ENCODE results near the gene HAX1.
"Not testable (repeated sequence)": the region's sequence is repeated elsewhere in the genome, so short reads cannot be mapped to it uniquely, and the experiment has no call there.

The HAX1 gene

DNA sequence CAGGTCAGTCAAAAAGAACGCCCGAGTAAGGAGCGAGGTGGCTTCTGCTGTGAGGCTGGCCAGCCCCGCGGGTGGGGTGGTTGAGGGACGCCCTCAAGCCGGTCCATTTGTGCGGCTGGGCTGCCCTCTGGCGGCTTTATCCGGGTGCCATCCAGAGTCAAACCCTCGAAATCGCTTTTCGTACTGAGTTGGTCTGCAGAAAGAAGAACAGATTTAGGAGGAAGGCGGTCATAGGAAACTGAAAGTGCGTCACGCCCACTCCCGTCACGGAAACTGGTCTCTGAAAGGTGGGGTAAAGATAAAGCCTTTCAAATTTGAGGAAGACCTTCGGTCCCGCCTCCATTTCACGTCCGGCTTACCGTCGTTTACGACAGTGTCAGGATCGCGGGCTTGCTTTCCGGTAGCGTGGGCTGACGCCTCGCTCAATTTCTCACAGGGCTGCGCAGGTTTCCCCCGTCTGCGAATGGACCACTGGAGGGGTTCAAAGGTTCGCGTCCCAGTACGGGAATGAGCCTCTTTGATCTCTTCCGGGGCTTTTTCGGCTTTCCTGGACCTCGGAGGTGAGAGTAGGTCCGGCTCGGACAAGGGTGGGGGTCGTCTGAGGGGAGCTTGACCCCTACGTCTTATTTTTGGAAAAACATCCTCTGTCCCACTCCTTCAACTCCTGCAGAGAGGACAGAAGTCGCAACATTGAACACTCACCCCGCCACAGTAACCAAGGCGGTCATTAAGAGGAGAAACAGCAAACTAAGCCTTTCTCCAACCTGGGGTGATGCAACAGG is at the start of gene HAX1:
Gene HAX1, plus strand, starts transcription at position 413 of the 782 bp plus-strand sequence. Its CDS starts 95 bp downstream, at position 508.
- peak; percentile 98 for DNase-seq (ENCODE audit: low read depth)

- DNase-seq (ENCODE audit: low read depth) = no peak
Measured at GRCh38 chr1:154222918-154223317, 49.5 kb upstream of the HAX1 start.

DNA sequence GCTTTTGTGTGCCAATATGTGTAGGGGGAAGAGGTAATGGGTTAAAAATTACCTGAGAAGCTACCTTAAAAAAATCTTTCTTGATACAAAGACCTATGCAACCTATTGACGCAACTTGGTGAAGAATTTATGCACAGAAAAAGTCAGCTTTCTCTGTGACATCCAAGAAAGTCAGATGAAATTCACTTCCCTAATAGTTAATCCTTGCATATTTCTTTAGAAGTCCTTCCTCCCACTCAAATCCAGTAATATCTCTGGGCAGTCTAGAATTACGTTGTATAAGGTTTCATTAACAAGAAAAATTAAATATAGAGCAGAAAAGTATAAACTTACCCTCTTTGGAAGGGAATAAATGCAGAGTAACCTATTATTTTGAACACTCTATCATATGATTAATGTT is 48.8 kb upstream of the HAX1 start:
- DNase-seq (ENCODE audit: low read depth) = no peak

GRCh38 chr1:154225370-154225769 is 47.1 kb upstream of the HAX1 start:
- DNase-seq (ENCODE audit: low read depth) = no peak

GRCh38 chr1:154231112-154231511 is 41.3 kb upstream of the HAX1 start:
- not testable (repeated sequence) for DNase-seq (ENCODE audit: low read depth)

DNA sequence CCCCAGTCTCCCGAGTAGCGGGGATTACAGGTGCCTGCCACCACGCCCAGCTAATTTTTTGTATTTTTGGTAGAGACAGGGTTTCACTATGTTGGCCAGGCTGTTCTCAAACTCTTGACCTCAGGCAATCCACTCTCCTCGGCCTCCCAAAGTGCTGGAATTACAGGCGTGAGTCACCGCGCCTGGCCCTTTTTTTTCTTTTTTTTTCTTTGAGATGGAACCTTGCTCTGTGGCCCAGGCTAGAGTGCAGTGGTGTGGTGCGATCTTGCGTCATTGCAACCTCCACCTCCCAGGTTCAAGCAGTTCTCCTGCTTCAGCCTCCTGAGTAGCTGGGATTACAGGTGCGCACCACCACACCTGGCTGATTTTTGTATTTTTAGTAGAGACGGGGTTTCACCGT is 39.3 kb upstream of the HAX1 start:
- not testable (repeated sequence) for DNase-seq (ENCODE audit: low read depth)

GRCh38 chr1:154236855-154237254 is 35.6 kb upstream of the HAX1 start:
- no peak for DNase-seq (ENCODE audit: low read depth)

GRCh38 chr1:154237435-154237834 is 35.0 kb upstream of the HAX1 start:
- no peak for DNase-seq (ENCODE audit: low read depth)

DNA sequence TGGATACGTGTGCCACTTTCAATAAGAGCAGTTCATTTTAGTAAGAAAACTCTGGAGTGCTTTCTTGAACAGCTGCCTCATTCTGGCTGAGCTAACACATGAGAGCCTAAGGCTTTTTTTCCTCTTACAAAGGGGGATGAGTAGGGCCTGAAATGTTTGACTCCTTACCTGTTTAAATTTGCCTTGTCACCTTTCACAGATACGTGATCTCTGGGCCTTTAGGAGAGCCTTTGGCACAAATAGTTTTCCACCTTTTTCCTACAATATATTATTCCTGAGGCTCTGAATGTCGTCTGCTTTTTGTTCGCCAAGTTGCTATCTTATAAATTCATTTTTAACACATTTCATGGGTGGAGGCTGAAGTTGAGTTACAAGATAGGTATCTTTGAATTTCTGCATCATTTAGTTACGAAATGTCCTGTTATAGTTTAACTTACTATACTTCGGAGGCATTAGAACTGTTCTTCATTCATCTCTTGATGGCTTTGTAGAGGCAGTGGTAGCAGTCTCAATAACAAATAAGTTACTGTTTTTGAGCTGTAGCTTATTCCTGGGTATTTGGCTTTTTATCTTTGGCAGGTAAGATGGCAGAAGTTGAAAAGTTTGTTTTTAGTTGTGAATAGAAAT is 34.4 kb upstream of the HAX1 start:
- DNase-seq (ENCODE audit: low read depth) = no peak

GRCh38 chr1:154239491-154239890 is 32.9 kb upstream of the HAX1 start:
- no peak for DNase-seq (ENCODE audit: low read depth)

GRCh38 chr1:154240294-154240833 is 32.1 kb upstream of the HAX1 start:
- DNase-seq (ENCODE audit: low read depth) = no peak

DNA sequence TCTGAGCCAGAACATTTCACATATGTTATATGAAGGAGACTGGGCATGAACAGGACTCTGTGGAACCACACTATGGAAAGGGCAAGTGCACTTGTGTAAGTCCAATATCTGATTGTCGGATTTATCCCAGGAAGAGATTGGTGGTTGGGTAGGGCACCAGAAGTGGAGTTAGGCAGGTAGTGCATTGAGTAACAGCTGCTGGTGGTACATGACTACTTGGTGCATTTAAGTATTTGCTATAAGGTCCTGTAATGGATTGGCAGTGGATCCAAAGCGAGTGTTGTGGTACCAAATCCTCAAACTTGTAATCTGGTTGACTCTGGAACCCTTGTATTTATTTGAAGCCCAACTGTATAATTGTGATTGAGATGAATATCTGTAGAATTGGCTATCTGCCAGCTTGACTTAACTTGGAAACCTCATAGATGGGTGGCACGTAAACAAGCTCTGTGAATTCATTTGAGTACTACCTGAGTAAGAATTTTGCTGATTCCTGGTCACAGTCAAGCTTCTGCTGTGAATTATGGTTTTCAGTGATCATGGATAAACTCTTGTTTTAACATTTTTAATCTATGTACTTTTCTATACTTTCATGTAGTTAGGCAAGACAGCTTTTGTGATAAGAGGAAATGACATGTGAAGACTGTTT is 30.6 kb upstream of the HAX1 start:
- no peak for DNase-seq (ENCODE audit: low read depth)

DNA sequence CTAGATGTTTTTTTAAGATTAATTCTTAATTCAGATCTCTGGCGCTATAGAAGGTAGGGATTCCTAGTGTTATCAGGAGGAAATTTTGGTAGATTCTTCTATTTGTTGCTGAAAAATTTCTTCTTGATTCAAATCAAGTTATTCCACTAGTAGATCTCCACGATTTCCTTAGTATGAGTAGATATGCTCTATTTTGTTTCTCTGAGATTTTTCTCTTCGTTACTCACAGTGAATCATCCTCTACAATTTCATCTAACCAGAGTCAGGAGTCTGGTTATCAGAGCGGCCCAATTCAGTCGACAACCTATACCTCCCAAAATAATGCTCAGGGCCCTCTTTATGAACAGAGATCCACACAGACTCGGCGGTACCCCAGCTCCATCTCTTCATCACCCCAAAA is 18.8 kb upstream of the HAX1 start:
- DNase-seq (ENCODE audit: low read depth) = no peak

- DNase-seq (ENCODE audit: low read depth) = no peak
Measured at GRCh38 chr1:154256686-154257085, 15.7 kb upstream of the HAX1 start.

GRCh38 chr1:154258784-154259183 is 13.6 kb upstream of the HAX1 start:
- DNase-seq (ENCODE audit: low read depth) = no peak

DNA sequence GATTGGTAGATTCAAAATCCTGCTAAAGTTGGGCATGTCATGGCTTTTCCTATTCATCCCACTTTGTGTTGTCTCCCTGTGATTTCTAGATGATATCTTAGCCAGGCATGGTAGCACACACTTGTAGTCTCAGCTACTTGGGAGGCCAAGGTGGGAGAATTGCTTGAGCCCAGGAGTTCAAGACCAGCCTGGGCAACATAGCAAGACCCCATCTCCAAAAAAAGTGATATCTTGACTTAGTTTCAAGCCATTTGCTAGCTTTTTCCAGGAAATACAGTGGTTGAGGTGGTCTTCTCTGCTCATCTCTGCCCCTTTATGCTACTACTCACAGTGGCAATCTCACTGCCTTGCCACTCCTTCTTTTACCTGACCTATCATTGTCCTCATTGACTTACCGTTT is 12.3 kb upstream of the HAX1 start:
- no peak for DNase-seq (ENCODE audit: low read depth)

- DNase-seq (ENCODE audit: low read depth) = no peak
Measured at GRCh38 chr1:154263465-154264332, 8.7 kb upstream of the HAX1 start.

- DNase-seq (ENCODE audit: low read depth) = no peak
Measured at GRCh38 chr1:154264454-154264853, 8.0 kb upstream of the HAX1 start.

DNA sequence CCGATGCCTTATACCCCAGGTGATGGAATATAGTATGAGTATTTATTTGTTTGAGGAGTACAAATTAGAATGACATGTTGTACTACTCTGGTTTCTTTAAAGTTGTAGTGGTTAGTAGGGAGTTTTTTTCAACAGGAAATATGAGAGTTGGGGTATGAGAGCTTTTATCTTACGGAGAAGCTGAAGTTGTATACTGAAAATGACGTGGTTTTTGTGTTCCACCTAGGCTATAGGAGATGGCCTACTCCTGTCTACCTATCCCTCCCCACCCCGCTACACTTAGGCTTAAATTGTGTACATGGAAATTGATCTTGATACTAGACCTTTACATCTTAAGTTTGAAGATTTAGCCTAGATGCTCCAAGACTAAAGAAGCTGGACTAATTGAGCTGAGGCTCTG is 6.8 kb upstream of the HAX1 start:
- DNase-seq (ENCODE audit: low read depth) = no peak

DNA sequence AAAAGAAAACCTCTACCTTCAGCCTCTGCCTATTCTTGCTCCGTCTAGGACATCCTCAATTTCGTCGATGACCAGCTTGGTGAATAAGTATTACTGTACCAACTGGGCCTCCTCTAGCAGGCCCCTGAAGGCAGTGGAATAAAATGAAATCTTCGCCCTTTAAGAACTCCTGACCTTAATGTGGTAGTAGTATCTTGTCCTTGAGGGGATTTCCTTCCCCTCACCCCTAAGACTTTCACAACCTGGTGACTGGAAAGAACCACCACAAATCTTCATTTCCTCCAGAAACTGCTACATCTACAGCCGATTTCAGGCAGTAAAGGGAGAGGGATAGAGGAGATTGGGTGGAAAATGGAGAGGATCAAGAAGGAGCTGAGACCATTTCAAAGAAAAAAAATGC is 1.6 kb upstream of the HAX1 start:
- no peak for DNase-seq (ENCODE audit: low read depth)

DNA sequence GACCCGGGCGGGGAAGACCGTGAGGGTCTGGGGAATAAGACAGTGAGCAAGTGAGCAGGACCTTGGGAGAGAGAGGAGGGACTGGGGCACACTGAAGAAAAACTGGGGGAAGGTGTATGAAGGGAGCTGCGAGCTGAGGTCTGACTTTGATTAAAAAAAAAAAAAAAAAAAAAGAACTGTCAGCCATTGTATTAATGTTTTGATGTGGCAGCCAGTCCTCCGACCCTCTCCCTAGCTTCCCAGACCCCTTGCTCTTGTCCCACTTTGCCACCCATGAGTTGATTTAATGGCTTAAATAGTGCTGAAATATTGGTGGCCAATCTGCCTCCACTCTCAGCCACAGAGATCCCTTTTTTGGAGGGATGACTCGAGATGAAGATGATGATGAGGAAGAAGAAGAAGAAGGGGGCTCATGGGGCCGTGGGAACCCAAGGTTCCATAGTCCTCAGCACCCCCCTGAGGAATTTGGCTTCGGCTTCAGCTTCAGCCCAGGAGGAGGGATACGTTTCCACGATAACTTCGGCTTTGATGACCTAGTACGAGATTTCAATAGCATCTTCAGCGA is 652 bp downstream of the HAX1 start:
- DNase-seq (ENCODE audit: low read depth) = no peak

DNA sequence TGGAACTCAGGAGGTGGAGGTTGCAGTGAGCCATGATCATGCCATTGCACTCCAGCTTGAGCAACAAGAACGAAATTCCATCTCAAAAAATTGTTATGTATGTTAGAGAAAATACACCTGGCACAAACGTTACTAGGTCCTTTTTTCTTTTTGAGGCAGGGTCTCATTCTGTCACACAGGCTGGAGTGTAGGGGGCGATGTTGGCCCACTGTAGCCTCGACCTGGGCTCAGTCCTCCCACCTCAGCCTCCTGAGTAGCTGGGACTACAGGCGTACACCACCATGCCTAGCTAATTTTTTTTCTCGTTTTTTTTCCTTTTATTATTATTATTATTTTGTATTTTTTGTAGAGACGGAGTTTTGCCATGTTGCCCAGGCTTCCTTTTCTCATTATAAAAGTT is 4.4 kb downstream of the HAX1 start:
- DNase-seq (ENCODE audit: low read depth) = no peak
